ENCODE measurements around the gene ACOXL. TPM values are rescaled to one million over a fixed set of nuclear protein-coding genes. Genes with fewer than 3 reads are reported as not detected.

ACOXL gene
- total and polyA plus RNA-seq, 2 donors (not counting 3 experiments of a cell fraction or from before 2014, with no cell fraction given): not detected

DNA sequence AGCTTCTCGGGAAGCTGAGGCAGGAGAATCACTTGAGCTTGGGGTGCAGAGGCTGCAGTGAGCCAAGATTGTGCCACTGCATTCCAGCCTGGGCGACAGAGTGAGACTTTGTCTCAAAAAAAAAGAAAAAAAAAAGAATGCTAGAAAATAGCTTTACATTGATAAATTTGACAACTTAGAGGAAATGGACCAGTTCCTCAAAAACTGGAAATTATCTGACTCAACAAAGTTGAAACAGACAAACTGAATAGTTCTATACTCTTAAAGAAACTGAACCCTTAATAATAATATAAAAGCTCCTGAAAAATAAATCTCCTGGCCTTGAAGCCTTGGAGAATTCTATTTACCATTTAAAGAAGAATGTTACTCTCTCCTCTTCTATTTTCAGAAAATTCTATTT is 237.3 kb downstream of the ACOXL start:
- FAIRE-seq: no peak

DNA sequence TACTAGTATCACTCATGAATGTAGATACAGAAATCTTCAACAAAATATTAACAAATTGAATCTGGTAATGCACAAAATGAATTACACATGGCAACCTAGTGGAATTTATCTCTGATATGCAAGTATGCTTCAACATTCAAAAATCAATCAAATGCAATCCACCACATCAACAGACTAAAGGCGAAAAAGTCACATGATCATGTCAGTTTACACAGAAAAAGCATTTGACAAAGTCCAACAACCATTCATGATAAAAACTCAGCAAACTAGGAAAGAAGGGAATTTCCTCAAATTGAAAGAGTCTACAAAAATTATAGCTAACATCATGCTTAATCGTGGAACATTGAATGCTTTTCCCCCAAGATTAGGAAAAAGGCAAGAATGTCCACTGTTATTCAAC is 237.8 kb downstream of the ACOXL start:
- no peaks in the 10 kb centered on the region for H3K36me3 ChIP-seq (ENCODE audit: control insufficient read depth in 2 of 2, extremely low read depth in 1 of 2, insufficient read depth in 2 of 2, low read length in 2 of 2)
- TF ChIP-seq MYC (IDR thresholded peaks at IDR 0.05; ENCODE audit: low read depth, low read length) (no peak), FOS (IDR thresholded peaks at IDR 0.05; ENCODE audit: borderline replicate concordance, insufficient read depth, low read length) (no peak), GATA2 (IDR thresholded peaks at IDR 0.05; ENCODE audit: insufficient read depth, insufficient read length, low read depth, low read length) (no peak), EZH2 (IDR thresholded peaks at IDR 0.05; ENCODE audit: borderline replicate concordance, low read depth, low read length, severe bottlenecking) (no peak), POLR2A (IDR thresholded peaks at IDR 0.05; ENCODE audit: low read depth, low read length) (no peak), JUN (IDR thresholded peaks at IDR 0.05; ENCODE audit: borderline replicate concordance, insufficient read depth, insufficient read length, low read depth) (no peak), POLR2AphosphoS5 (IDR thresholded peaks at IDR 0.05; ENCODE audit: insufficient read depth, low read depth, low read length) (no peak)
- TF ChIP-seq, protein P1, sequence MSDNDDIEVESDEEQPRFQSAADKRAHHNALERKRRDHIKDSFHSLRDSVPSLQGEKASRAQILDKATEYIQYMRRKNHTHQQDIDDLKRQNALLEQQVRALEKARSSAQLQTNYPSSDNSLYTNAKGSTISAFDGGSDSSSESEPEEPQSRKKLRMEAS (IDR thresholded peaks at IDR 0.05; ENCODE audit: insufficient read depth, insufficient read length): no peak
- TF ChIP-seq, protein P2, sequence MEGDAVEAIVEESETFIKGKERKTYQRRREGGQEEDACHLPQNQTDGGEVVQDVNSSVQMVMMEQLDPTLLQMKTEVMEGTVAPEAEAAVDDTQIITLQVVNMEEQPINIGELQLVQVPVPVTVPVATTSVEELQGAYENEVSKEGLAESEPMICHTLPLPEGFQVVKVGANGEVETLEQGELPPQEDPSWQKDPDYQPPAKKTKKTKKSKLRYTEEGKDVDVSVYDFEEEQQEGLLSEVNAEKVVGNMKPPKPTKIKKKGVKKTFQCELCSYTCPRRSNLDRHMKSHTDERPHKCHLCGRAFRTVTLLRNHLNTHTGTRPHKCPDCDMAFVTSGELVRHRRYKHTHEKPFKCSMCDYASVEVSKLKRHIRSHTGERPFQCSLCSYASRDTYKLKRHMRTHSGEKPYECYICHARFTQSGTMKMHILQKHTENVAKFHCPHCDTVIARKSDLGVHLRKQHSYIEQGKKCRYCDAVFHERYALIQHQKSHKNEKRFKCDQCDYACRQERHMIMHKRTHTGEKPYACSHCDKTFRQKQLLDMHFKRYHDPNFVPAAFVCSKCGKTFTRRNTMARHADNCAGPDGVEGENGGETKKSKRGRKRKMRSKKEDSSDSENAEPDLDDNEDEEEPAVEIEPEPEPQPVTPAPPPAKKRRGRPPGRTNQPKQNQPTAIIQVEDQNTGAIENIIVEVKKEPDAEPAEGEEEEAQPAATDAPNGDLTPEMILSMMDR (IDR thresholded peaks at IDR 0.05; ENCODE audit: extremely low read depth in 1 of 2, insufficient read depth in 1 of 2, low read depth in 1 of 2, low read length in 2 of 2): no peak
- CTCF ChIA-PET: interaction anchor here (1.1 to 1.2 kb wide), 2 partner anchors 10 to 26 kb away, joined by 3 to 4 read pairs; no protein-coding TSS in a partner anchor
- FAIRE-seq: no peak
- H3K4me2 ChIP-seq (ENCODE audit: insufficient read depth, low read length): no peak overlapping the region
- H3K9me1 ChIP-seq (replicated peaks; ENCODE audit: control insufficient read depth, extremely low read depth, insufficient read depth, low read length): no peaks in the 10 kb centered on the region
- H3K9ac ChIP-seq (replicated peaks; ENCODE audit: extremely low read depth, insufficient read depth, low read length): no peak overlapping the region
- no peak overlapping the region for H3K27ac ChIP-seq (ENCODE audit: insufficient read depth, low read depth, low read length)
- no peak for DNase-seq (ENCODE audit: low read depth, low spot score)
- peaks cover 12 to 30% of the 10 kb centered on the region in 2 experiments for H3K27me3 ChIP-seq (ENCODE audit: control insufficient read depth in 2 of 2, insufficient read depth in 2 of 2, low read length in 2 of 2)
- POLR2A ChIA-PET: no interaction called here
- intact Hi-C loops (cut with micrococcal nuclease) (no loop called here), dilution Hi-C loops (cut with MboI; ENCODE audit: extremely low pct_ligation_motif_present, low sequenced_read_pairs) (no loop called here)
- no peak overlapping the region for H3K4me3 ChIP-seq (replicated peaks in 1 of 3; ENCODE audit: insufficient read depth in 1 of 3, low read depth in 1 of 3, low read length in 3 of 3)
- H3K9me3 ChIP-seq (replicated peaks; ENCODE audit: control insufficient read depth, insufficient read depth, low read length): no peaks in the 10 kb centered on the region
- no TSS peak for BruUV-seq (replicated peaks)
- H3K4me1 ChIP-seq (ENCODE audit: control insufficient read depth, extremely low read depth, insufficient read depth, low read length): no peaks in the 10 kb centered on the region
- no peaks in the 10 kb centered on the region for H4K20me1 ChIP-seq (replicated peaks; ENCODE audit: control insufficient read depth, extremely low read depth, insufficient read depth, low read length)
- H3K79me2 ChIP-seq (ENCODE audit: control insufficient read depth, insufficient read depth, low read length): no peaks in the 10 kb centered on the region
- no peak overlapping the region for H2AFZ ChIP-seq (ENCODE audit: low read depth, low read length)

More for the DNA sequence above, 237.3 kb downstream of the ACOXL start:
- Histone ChIP-seq H3K27me3 (ENCODE audit: control insufficient read depth in 2 of 2, insufficient read depth in 2 of 2, low read length in 2 of 2) (peaks cover 12 to 30% of the 10 kb centered on the region in 2 experiments), H3K9ac (replicated peaks; ENCODE audit: extremely low read depth, insufficient read depth, low read length) (no peak overlapping the region), H4K20me1 (replicated peaks; ENCODE audit: control insufficient read depth, extremely low read depth, insufficient read depth, low read length) (no peaks in the 10 kb centered on the region), H3K4me3 (replicated peaks in 1 of 3; ENCODE audit: insufficient read depth in 1 of 3, low read depth in 1 of 3, low read length in 3 of 3) (no peak overlapping the region), H2AFZ (ENCODE audit: low read depth, low read length) (no peak overlapping the region), H3K9me1 (replicated peaks; ENCODE audit: control insufficient read depth, extremely low read depth, insufficient read depth, low read length) (no peaks in the 10 kb centered on the region), H3K36me3 (ENCODE audit: control insufficient read depth in 2 of 2, extremely low read depth in 1 of 2, insufficient read depth in 2 of 2, low read length in 2 of 2) (no peaks in the 10 kb centered on the region), H3K79me2 (ENCODE audit: control insufficient read depth, insufficient read depth, low read length) (no peaks in the 10 kb centered on the region), H3K4me2 (ENCODE audit: insufficient read depth, low read length) (no peak overlapping the region), H3K9me3 (replicated peaks; ENCODE audit: control insufficient read depth, insufficient read depth, low read length) (no peaks in the 10 kb centered on the region), H3K27ac (ENCODE audit: insufficient read depth, low read depth, low read length) (no peak overlapping the region), H3K4me1 (ENCODE audit: control insufficient read depth, extremely low read depth, insufficient read depth, low read length) (no peaks in the 10 kb centered on the region)
- intact Hi-C loops (cut with micrococcal nuclease): no loop called here
- DNase-seq (ENCODE audit: low read depth, low spot score): no peak
- BruUV-seq (replicated peaks): no TSS peak
- POLR2A ChIA-PET: no interaction called here
- CTCF ChIA-PET: interaction anchor here (1.2 kb wide), 1 partner anchor 26 kb away, joined by 3 read pairs; no protein-coding TSS in a partner anchor
- TF ChIP-seq, protein P2 (IDR thresholded peaks at IDR 0.05; ENCODE audit: extremely low read depth in 1 of 2, insufficient read depth in 1 of 2, low read depth in 1 of 2, low read length in 2 of 2): no peak
- no peak for TF ChIP-seq POLR2A (IDR thresholded peaks at IDR 0.05; ENCODE audit: low read depth, low read length)
- dilution Hi-C loops (cut with MboI; ENCODE audit: extremely low pct_ligation_motif_present, low sequenced_read_pairs): no loop called here
